Tibial artery (tissue), 4 donors: Measurements from ENCODE around the gene STAT5A.
"Not testable (repeated sequence)": the region's sequence is repeated elsewhere in the genome, so short reads cannot be mapped to it uniquely, and the experiment has no call there.

Experiments
- DNase-seq, 2 donors: peaks; one replicate each; pipeline ENCODE4 v3.0.0-alpha.2; 2019
- H3K27ac ChIP-seq, 2 donors: fragments of 200-600 bp; sonication (generic) in 1 of 2; 1 replicate in 1 of 2; 2 replicates in 1 of 2; pipeline ENCODE4 v1.5.1; 2018 to 2019; ENCODE audit warnings: mild to moderate bottlenecking in 1 of 2
- H3K27me3 ChIP-seq, 2 donors: fragments of 200-600 bp; sonication (generic) in 1 of 2; one replicate each; pipeline versions ENCODE4 v1.5.1 to v1.6.0; 2016 to 2019
- H3K36me3 ChIP-seq, 3 donors: fragments of 200-600 bp; sonication (generic) in 2 of 3; one replicate each; pipeline ENCODE4 v1.5.1; 2016 to 2019; ENCODE audit warnings: mild to moderate bottlenecking in 2 of 3
- H3K4me1 ChIP-seq, 4 donors: fragments of 200-600 bp; sonication (generic) in 2 of 4; 1 replicate in 3 of 4; 2 replicates in 1 of 4; pipeline ENCODE4 v1.5.1; 2016 to 2019
- H3K4me3 ChIP-seq, 2 donors: fragments of 200-600 bp; sonication (generic) in 1 of 2; 1 replicate in 1 of 2; 2 replicates in 1 of 2; pipeline ENCODE4 v1.5.1; 2018 to 2019; ENCODE audit warnings: mild to moderate bottlenecking in 2 of 2
- H3K9me3 ChIP-seq, 3 donors: fragments of 200-600 bp; sonication (generic) in 1 of 3; one replicate each; pipeline ENCODE4 v1.5.1; 2016 to 2019
- CTCF ChIP-seq, 2 experiments: fragments of 200-600 bp in 1 of 2; fragments of 450-650 bp in 1 of 2; IDR thresholded peaks; one replicate each; pipeline ENCODE4 v1.5.1; 2017 to 2019; ENCODE audit warnings: antibody characterized with exemption in 2 of 2, mild to moderate bottlenecking in 1 of 2, moderate library complexity in 1 of 2
- intact Hi-C: fragments of 100-400 bp; cut with DNase I; formaldehyde crosslinking; loops from one replicate; pipeline ENCODE4 v1.15.0; 2023; ENCODE audit warnings: low total_unique reads

The STAT5A gene

GRCh38 chr17:42289611-42290181 is 1.4 kb downstream of the STAT5A start:
- Histone ChIP-seq H3K27me3 (no peaks in the 10 kb centered on the region), H3K27ac (peak overlapping the region; percentile 92 to 94), H3K4me1 (peaks cover 0 to 38% (median 31%) of the 10 kb centered on the region in 4 donors), H3K4me3 (peak overlapping the region; percentile 69 to 93), H3K36me3 (peaks cover 10 to 30% (median 28%) of the 10 kb centered on the region in 3 donors), H3K9me3 (no peaks in the 10 kb centered on the region)
- intact Hi-C loops, result no loop called here
- peak in 1 of 2 donors; percentile 69 for DNase-seq
- no peak for TF ChIP-seq CTCF (IDR thresholded peaks at IDR 0.05)

- TF ChIP-seq CTCF (IDR thresholded peaks at IDR 0.05), result no peak
- peak in 1 of 2 donors; percentile 31 for DNase-seq
- peak overlapping the region in 1 of 2 donors; percentile 92 for H3K27ac ChIP-seq
- H3K4me3 ChIP-seq, result no peak overlapping the region
- no peaks in the 10 kb centered on the region for H3K27me3 ChIP-seq
- no peaks in the 10 kb centered on the region for H3K9me3 ChIP-seq
- peaks cover 0 to 38% (median 31%) of the 10 kb centered on the region in 4 donors for H3K4me1 ChIP-seq
- peaks cover 13 to 39% (median 37%) of the 10 kb centered on the region in 3 donors for H3K36me3 ChIP-seq
- intact Hi-C loops, result no loop called here
Observed at GRCh38 chr17:42290577-42290976, 2.3 kb downstream of the STAT5A start.

GRCh38 chr17:42291129-42291528 is 2.8 kb downstream of the STAT5A start:
- peak; percentile 2 to 48 for DNase-seq
- peaks cover 19 to 44% (median 42%) of the 10 kb centered on the region in 3 donors for H3K36me3 ChIP-seq
- H3K9me3 ChIP-seq, result no peaks in the 10 kb centered on the region
- intact Hi-C loops, result no loop called here
- H3K4me1 ChIP-seq, result peaks cover 0 to 35% (median 31%) of the 10 kb centered on the region in 4 donors
- no peak overlapping the region for H3K27ac ChIP-seq
- TF ChIP-seq CTCF (IDR thresholded peaks at IDR 0.05), result no peak
- H3K27me3 ChIP-seq, result no peaks in the 10 kb centered on the region
- no peak overlapping the region for H3K4me3 ChIP-seq

GRCh38 chr17:42294469-42295398 is 6.4 kb downstream of the STAT5A start:
- H3K27me3 ChIP-seq, result no peaks in the 10 kb centered on the region
- H3K4me1 ChIP-seq, result peaks cover 0 to 7% (median 2%) of the 10 kb centered on the region in 4 donors
- TF ChIP-seq CTCF (IDR thresholded peaks at IDR 0.05), result no peak
- H3K9me3 ChIP-seq, result no peaks in the 10 kb centered on the region
- intact Hi-C loops, result no loop called here
- H3K36me3 ChIP-seq, result peaks cover 31 to 80% (median 69%) of the 10 kb centered on the region in 3 donors
- H3K4me3 ChIP-seq, result no peak overlapping the region
- peak in 1 of 2 donors; percentile 13 for DNase-seq
- H3K27ac ChIP-seq, result no peak overlapping the region

GRCh38 chr17:42296012-42296411 is 7.7 kb downstream of the STAT5A start:
- intact Hi-C loops, result no loop called here
- H3K36me3 ChIP-seq, result peaks cover 33 to 90% (median 78%) of the 10 kb centered on the region in 3 donors
- TF ChIP-seq CTCF (IDR thresholded peaks at IDR 0.05), result no peak

GRCh38 chr17:42297775-42298174 is 9.5 kb downstream of the STAT5A start:
- DNase-seq, H3K9me3 ChIP-seq, H3K4me3 ChIP-seq, H3K27ac ChIP-seq, intact Hi-C loops, H3K27me3 ChIP-seq, H3K4me1 ChIP-seq: not testable (repeated sequence)
- peaks cover 51 to 97% (median 84%) of the 10 kb centered on the region in 3 donors for H3K36me3 ChIP-seq

More at GRCh38 chr17:42296012-42296411, 7.7 kb downstream of the STAT5A start:
- Histone ChIP-seq H3K27me3 (no peaks in the 10 kb centered on the region), H3K9me3 (no peaks in the 10 kb centered on the region), H3K27ac (no peak overlapping the region), H3K4me1 (no peaks in the 10 kb centered on the region), H3K4me3 (no peak overlapping the region)
- no peak for DNase-seq

GRCh38 chr17:42299361-42299760 is 11.1 kb downstream of the STAT5A start:
- DNase-seq, H3K4me1 ChIP-seq, H3K9me3 ChIP-seq, H3K4me3 ChIP-seq, H3K27ac ChIP-seq, intact Hi-C loops, H3K27me3 ChIP-seq: not testable (repeated sequence)
- peaks cover 55 to 97% (median 87%) of the 10 kb centered on the region in 3 donors for H3K36me3 ChIP-seq

GRCh38 chr17:42299913-42300312 is 11.6 kb downstream of the STAT5A start:
- H3K27me3 ChIP-seq, intact Hi-C loops, H3K4me1 ChIP-seq, H3K4me3 ChIP-seq, H3K9me3 ChIP-seq, H3K27ac ChIP-seq, DNase-seq: not testable (repeated sequence)
- H3K36me3 ChIP-seq, result peaks cover 57 to 97% (median 87%) of the 10 kb centered on the region in 3 donors
